Lower lobe of right lung (tissue), 2 donors: Measurements from ENCODE around the gene SMCHD1. TPM values are rescaled to one million over a fixed set of nuclear protein-coding genes. Genes with fewer than 3 reads are reported as not detected.
"Not testable (repeated sequence)": the region's sequence is repeated elsewhere in the genome, so short reads cannot be mapped to it uniquely, and the experiment has no call there.

ENCODE experiments used
- ATAC-seq, 2 donors: fragments of 200-7000 bp; cut with Tn5 transposase; one replicate each; pipeline ENCODE4 v1.9.1; 2020 to 2022; ENCODE audit warnings: mild to moderate bottlenecking in 2 of 2, moderate library complexity in 2 of 2
- DNase-seq: peaks from one replicate; pipeline ENCODE4 v3.0.0-alpha.2; 2020
- H3K27ac ChIP-seq: fragments of 200-600 bp; one replicate; pipeline ENCODE4 v1.8.0; 2022
- H3K27me3 ChIP-seq: fragments of 200-600 bp; one replicate; pipeline ENCODE4 v1.8.0; 2022; ENCODE audit warnings: low read depth
- H3K36me3 ChIP-seq: fragments of 200-600 bp; one replicate; pipeline ENCODE4 v1.8.0; 2022; ENCODE audit warnings: mild to moderate bottlenecking
- H3K4me1 ChIP-seq: fragments of 200-600 bp; one replicate; pipeline ENCODE4 v1.8.0; 2022
- H3K4me3 ChIP-seq: fragments of 200-600 bp; one replicate; pipeline ENCODE4 v1.8.0; 2022; ENCODE audit warnings: mild to moderate bottlenecking
- H3K9me3 ChIP-seq: fragments of 200-600 bp; one replicate; pipeline ENCODE4 v1.8.0; 2022
- CTCF ChIP-seq: fragments of 200-600 bp; IDR thresholded peaks from one replicate; pipeline ENCODE4 v1.8.0; 2022; ENCODE audit warnings: antibody characterized with exemption, mild to moderate bottlenecking
- intact Hi-C: fragments of 100-400 bp; cut with DNase I; formaldehyde crosslinking; loops from one replicate; pipeline ENCODE4 v1.11.0; 2022
- total RNA-seq: library from RNA; stranded (reverse); fragmentation: NEBNext Ultra II Directional; extraction: Animal tissue kit (Norgen Biotek cat#: 25700); gene quantifications from one replicate; pipeline ENCODE4 v1.2.1, GENCODE V29; 2021
- donor health status: DM: no; HTN: yes; CAD: no; lungs with severe emphysema.

SMCHD1 gene
- total RNA-seq, 1 donor from 2014 or later: 55.9 TPM

GRCh38 chr18:2672410-2672809 is 16.9 kb downstream of the SMCHD1 start:
- Histone ChIP-seq H3K4me3 (no peak overlapping the region), H3K4me1 (no peaks in the 10 kb centered on the region), H3K9me3 (no peaks in the 10 kb centered on the region), H3K36me3 (peaks cover 92% of the 10 kb centered on the region), H3K27ac (no peak overlapping the region), H3K27me3 (no peaks in the 10 kb centered on the region)
- no peak for TF ChIP-seq CTCF
- intact Hi-C loops: no loop called here
- ATAC-seq: no peak
- DNase-seq: no peak

GRCh38 chr18:2672872-2673271 is 17.3 kb downstream of the SMCHD1 start:
- ATAC-seq (no peak), DNase-seq (no peak)
- H3K9me3 ChIP-seq: no peaks in the 10 kb centered on the region
- no peak overlapping the region for H3K4me3 ChIP-seq
- intact Hi-C loops: no loop called here
- H3K27me3 ChIP-seq: no peaks in the 10 kb centered on the region
- TF ChIP-seq CTCF: no peak
- H3K4me1 ChIP-seq: no peaks in the 10 kb centered on the region
- no peak overlapping the region for H3K27ac ChIP-seq
- H3K36me3 ChIP-seq: peaks cover 88% of the 10 kb centered on the region

- DNase-seq, H3K4me3 ChIP-seq, intact Hi-C loops, H3K9me3 ChIP-seq, H3K27ac ChIP-seq, H3K4me1 ChIP-seq, ATAC-seq, H3K27me3 ChIP-seq: not testable (repeated sequence)
- H3K36me3 ChIP-seq: peaks cover 35% of the 10 kb centered on the region
Observed at GRCh38 chr18:2678933-2679332, 23.4 kb downstream of the SMCHD1 start.

- intact Hi-C loops: no loop called here
- no peak for ATAC-seq
- peaks cover 9% of the 10 kb centered on the region for H3K4me1 ChIP-seq
- no peaks in the 10 kb centered on the region for H3K9me3 ChIP-seq
- no peaks in the 10 kb centered on the region for H3K27me3 ChIP-seq
- peaks cover 22% of the 10 kb centered on the region for H3K36me3 ChIP-seq
- TF ChIP-seq CTCF: no peak
- no peak for DNase-seq
- H3K4me3 ChIP-seq: no peak overlapping the region
- H3K27ac ChIP-seq: no peak overlapping the region
Observed at GRCh38 chr18:2680216-2680792, 24.8 kb downstream of the SMCHD1 start.

- H3K27me3 ChIP-seq: no peaks in the 10 kb centered on the region
- no peak overlapping the region for H3K4me3 ChIP-seq
- TF ChIP-seq CTCF: no peak
- no peak overlapping the region for H3K27ac ChIP-seq
- peaks cover 9% of the 10 kb centered on the region for H3K4me1 ChIP-seq
- ATAC-seq (no peak), DNase-seq (no peak)
- H3K36me3 ChIP-seq: peaks cover 10% of the 10 kb centered on the region
- intact Hi-C loops: no loop called here
- no peaks in the 10 kb centered on the region for H3K9me3 ChIP-seq
Observed at GRCh38 chr18:2681993-2682603, 26.6 kb downstream of the SMCHD1 start.

- ATAC-seq (no peak), DNase-seq (no peak)
- Histone ChIP-seq H3K36me3 (peaks cover 15% of the 10 kb centered on the region), H3K9me3 (no peaks in the 10 kb centered on the region), H3K4me1 (peaks cover 9% of the 10 kb centered on the region), H3K4me3 (no peak overlapping the region), H3K27me3 (no peaks in the 10 kb centered on the region), H3K27ac (no peak overlapping the region)
- no peak for TF ChIP-seq CTCF
- intact Hi-C loops: no loop called here
Observed at GRCh38 chr18:2683055-2683454, 27.5 kb downstream of the SMCHD1 start.
